T-helper 1 cell treated with Interleukin-12 subunit alpha and Interleukin-12 subunit beta and Interleukin-4 antibody, amounts not matched to agents 30 ng/mL and 1 ng/mL, for 36 hours (primary cell): ENCODE data around the gene RAPGEF5. TPM values are rescaled to one million over a fixed set of nuclear protein-coding genes. Genes with fewer than 3 reads are reported as not detected.

Experiments used
- intact Hi-C: fragments of 100-400 bp; cut with micrococcal nuclease; formaldehyde crosslinking; loops from one replicate; pipeline ENCODE4 v1.15.1; 2024
- total RNA-seq: library from RNA; stranded (reverse); gene quantifications from 2 replicates; pipeline ENCODE4 v1.2.3, GENCODE V29; 2022

The RAPGEF5 gene
- total RNA-seq, 1 donor from 2014 or later: 0.17 TPM

DNA sequence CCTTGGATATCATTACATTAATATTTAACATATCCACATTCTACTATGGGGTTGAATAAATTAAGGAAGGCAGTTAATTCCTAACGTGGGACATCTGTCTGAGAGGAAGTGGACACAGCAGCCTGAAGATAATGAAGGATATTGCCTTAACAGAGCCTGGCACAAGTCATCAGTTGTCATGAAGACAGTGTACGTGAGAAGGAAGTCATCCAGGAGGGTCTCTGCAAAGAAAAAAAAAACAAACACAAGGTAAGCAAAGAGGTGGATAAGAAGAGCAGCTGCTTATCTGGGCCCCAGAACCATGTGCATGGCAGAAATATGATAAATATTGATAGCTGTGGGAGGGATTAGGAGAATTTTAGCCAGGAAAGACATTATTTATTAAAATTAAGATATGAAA is 190.0 kb downstream of the RAPGEF5 start:
- intact Hi-C loops: no loop called here

DNA sequence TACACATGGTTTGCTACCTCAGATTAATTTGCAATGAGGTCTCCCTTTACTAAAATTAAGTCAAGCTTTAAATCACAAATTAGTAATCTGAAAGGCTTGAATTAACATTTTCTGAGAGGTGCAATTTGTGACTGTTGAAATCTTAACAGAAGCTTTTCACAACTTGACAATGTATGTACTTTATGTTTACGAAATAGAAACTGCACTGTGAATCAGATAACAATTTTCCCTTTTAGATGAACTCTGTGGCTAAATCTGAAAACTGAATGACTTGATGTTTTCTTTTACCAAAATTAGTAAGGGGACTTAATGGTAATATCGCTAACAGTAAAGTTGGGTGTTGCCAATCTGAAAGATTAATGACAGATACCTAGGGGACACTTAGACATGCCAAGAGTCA is 197.6 kb downstream of the RAPGEF5 start:
- intact Hi-C loops: no loop called here

DNA sequence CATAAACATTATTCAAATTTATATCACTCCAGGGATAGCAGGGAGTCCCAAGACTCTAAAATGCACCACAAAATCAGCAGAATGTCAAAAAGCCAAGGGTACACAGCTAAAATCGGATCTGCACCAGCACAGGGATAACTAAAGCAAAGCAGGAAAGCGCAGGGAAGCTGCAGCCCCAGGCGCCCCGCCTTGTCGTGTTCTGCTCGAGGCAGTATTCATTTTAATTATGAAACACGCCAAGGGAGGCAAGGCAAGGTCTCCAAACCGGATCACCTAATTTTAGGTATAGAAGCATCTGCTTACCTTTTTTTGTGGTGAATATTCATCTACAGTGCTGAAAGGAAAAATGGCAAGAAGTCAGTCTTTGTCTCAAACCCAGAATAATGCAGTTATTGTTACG is 199.4 kb downstream of the RAPGEF5 start:
- intact Hi-C loops: no loop called here

DNA sequence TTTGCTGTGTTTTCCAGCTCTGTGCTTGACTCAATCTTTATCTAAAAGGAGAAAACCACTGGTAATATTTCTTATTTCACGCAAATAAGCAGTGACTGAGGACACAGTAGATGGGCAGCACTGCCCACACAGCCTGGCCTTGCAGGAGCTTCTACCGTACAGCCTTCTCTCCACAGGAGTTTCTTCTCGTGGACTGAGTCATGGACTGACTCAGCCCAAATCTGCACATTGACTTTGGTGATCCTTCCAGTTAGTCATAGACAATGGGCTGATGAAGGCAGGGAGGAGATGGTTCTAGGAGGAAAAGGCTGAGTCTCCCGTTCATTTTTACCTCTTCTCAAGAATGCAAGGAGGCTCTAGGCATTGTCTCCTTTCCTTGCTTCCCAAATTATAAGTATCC is 200.7 kb downstream of the RAPGEF5 start:
- intact Hi-C loops: no loop called here

DNA sequence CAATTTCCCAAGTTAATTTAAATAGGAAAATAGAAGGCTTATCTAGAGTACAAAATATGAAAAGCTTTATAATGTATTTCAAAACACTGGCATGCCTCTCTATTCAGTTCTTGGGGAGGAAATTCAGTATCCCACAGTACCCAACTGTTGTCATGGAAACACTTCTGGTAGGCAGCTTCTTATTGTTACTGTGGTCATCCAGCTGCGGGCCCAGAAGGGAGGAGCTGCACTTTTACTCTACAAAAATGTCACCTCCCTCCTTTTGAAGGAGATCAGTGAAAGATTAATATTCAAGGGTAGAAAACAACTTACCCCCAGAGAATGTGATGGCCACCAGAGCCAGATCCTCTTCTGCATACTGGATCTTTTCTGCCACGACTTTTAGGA is 202.8 kb downstream of the RAPGEF5 start:
- intact Hi-C loops: no loop called here

DNA sequence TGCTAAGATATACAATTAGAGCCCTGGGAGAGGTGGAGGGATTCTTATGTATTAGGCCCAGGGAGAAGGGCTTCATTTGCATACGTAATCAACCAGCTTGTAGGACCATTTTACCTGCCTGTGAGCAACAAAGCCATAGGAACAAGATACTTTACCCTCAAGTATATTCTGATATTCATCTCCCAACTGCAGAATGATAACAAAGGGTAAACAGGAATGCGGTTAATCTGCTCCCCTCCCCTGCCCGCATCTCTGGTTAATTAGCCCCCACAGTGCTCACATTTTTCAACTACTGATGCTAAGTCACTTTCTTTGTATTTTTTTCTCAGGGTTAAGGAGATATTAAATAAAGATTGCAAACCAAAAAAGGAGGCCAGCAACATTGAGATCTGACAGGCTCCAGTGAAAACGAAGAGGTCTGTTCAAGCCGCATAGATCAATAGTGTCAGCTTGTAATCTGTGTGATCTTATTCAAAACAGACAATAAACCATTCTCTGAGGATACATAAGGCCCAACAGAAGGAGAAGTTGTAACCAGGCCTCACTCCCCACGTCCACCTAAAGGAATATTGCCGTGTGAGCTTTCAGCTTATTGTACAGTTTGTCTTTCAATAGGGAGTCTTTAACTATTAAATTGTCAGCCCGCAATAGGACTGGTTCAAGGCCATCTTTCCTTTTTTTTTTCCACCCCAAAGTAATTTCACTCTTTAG is 203.4 kb downstream of the RAPGEF5 start:
- intact Hi-C loops: no loop called here

DNA sequence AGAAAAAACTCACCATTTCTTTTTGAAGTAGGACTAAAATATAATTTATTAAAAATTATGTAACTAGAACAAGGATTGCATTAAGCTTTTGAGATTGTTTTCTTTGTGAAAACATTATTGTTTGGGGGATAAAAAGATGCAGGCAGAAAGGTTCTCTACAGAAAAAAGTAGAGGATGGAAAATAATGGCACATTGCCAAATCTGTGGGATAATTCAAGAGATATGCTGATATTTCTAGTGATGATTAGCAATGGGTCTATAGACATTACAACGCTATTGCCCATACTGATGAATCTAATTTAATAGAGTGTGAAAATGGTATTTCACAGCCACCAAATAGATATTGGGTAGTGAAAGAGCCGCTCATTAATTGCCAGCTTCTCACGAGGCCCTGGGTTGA is 204.3 kb downstream of the RAPGEF5 start:
- intact Hi-C loops: no loop called here

DNA sequence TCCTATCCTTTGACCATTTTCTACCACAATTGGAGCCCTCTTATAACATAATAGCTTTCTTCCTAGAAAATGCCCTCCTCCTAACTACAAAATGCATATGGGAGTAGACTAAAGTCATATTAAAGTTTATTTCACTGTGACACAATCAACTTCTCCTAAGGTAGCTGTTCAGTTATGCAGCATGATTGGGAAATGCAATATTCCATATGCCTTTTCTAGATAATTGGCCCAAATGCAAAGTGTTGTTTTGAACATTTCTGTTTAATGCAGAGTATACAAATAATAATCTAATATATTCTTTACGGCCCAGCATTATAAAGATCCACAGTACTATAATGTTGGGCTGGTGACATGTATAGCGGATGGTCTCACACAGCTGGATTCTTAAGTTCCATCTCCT is 205.1 kb downstream of the RAPGEF5 start:
- intact Hi-C loops: no loop called here

DNA sequence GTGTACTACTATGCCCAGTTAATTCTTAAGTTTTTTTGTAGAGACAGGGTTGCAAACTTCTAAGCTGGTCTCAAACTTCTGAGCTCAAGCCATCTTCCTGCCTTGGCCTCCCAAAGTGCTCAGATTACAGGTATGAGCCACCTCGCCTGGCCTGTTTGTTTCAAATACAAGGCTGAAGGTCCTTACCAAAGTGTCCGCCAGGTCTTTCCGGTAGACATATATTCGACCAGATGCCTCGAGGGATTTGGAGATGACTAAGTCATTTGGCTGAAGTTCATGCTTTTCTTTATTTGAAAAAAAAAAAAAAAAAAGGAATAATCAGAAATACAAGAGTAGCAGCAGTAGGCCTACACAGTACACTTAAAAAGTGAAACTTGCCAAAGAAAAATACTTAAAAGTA is 206.7 kb downstream of the RAPGEF5 start:
- intact Hi-C loops: no loop called here

DNA sequence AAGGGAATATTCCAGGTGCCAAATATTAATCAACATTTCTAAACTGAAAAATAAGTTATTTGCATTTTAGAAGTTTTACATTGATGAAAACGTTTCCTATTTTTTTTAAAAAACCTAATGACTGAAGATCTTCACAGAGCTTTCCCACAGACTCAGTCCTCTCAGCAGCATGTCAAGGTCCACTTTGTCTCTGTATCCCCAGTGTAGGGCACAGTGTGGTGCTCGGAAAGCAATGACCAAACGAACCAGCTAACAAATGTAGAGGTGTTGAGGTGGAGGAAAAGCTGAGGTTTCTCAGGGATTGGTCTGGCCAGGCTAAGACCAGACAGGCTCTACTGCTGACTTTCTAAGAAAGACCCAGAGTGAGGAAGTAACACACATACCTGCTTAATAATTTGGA is 209.1 kb downstream of the RAPGEF5 start:
- intact Hi-C loops: no loop called here

DNA sequence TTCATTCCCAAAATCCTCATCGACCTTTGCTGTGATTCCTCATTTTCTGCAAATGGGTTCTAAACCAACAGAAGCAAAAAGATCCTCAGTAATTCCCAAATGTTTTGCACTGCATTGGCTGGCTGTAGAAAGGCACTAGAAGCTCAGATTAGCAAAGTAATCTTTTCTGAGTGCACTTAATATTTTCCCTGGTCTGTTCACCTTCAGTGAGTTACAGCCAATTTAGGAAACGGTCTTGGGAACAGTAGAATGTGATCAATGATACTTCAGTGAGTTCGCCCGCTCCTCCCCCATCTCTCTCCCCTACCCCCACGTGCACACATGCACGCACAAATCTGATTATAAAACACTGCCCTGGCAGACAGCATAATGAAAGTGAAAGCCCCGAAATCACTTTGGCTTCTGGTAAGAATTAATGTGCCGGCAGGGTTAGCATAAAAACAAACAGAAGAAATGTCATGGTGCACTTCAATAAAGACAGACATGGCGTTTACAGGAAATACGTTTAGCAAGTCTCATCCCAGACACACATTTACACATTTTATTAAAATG is 209.9 kb downstream of the RAPGEF5 start:
- intact Hi-C loops: no loop called here

DNA sequence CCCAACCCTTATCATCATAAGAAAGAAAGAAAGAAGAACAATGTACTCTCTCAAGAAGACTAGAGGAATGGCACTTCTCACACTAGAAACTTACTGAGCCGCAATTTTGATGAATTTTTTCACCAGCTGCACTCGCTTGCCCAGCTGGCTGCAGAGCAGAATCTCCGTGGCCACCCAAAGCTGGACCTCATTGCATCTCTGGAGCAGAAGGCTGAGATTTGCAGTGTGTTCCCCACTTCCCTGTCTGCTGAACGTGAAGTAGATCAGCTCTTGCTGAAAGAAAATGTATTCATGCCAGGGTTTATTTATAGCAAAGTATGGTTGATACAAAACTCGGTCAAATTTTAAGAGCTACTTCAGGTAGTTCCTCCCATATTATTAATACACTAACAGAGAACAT is 212.0 kb downstream of the RAPGEF5 start:
- intact Hi-C loops: no loop called here

DNA sequence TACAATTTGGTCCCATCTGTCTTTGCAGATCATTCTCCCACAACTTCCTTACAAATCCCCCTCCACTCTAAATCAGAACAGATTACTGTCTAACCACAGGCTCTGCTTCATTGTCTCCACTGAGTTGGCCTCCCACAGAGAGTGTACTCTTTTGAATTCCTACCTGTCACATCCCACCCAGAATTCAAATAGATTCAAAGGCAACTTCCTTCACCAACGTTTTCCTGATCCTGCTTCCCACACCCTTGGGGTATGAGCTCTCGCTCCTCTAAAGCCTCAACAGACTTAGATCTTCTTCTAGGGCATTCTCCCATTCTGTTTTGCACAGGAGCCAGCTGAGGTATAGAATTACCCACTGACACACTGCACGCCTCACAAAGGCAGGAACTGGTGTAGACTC is 213.5 kb downstream of the RAPGEF5 start:
- intact Hi-C loops: no loop called here

DNA sequence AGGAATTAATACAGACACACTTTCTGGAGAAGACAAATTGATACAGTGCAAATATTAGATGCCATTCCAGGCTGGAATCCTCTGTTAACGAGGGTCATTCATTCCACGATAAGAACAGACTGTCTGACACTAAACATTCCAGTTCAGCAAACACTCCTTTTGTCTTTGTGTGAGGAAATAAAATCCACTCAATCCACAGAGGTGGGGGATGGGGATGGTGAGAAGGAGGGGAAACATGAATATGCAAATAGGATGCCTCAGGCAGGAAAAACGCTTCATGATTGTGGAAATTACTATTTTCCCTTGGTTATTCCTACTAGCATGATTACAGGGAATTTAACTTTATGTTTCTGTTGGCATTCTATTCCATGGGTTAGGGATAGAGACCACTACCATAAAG is 214.4 kb downstream of the RAPGEF5 start:
- intact Hi-C loops: no loop called here

DNA sequence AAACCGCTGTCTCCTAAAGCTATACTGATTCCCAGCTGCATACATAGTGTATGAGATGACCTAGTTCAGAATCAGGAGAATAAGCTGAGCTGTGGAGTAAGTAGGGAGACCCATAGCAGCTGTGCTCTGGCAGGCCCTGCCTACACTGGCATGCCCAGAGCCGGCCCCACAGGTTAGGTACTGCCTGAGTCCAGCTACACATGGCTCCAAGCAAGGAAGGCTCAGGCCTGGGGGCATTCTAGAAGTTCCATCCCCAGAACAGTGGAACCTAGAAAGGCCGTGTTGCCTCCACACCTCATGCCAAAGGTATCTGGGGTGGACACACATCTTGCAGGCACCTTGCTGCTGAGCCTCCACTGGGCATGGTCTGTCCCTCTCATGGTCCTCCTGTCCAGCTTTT is 215.6 kb downstream of the RAPGEF5 start:
- intact Hi-C loops: no loop called here

DNA sequence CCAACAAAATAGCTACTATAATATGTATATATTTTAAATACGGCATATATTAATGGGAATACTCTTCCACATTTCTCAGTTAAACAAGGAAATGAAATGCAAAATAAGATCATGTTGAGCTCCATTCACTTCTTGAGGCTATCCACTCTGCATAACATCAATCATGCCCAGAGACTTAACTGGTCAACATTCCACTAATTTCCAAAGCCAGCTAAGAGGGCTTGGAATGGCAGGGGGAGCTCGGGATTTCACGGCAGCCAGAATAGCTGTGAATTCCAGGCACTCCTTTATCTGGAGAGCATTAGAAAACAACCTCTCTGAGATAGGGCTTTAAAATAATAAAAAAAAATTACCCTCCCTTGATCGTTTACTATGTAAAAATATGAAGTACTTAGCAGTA is 216.4 kb downstream of the RAPGEF5 start:
- intact Hi-C loops: no loop called here

DNA sequence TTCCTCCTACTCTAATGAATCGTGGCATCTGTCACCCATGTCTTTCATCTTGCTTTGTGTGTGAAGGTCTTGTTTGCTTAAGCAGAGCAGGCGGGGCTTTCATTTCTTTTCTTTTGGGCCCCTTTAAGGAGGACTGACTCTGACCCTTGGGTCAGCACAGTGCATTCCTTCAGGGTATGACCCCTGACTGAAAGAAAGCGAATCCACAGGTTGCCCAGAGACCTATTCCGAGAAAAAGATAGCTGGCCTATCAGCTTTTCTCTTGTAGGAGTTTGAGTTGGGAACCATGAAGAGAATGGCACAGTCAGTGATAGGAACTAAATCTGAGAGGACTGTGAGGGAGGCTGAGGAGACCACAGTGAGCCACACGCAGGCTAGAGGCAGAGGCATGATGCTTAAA is 218.1 kb downstream of the RAPGEF5 start:
- intact Hi-C loops: no loop called here

DNA sequence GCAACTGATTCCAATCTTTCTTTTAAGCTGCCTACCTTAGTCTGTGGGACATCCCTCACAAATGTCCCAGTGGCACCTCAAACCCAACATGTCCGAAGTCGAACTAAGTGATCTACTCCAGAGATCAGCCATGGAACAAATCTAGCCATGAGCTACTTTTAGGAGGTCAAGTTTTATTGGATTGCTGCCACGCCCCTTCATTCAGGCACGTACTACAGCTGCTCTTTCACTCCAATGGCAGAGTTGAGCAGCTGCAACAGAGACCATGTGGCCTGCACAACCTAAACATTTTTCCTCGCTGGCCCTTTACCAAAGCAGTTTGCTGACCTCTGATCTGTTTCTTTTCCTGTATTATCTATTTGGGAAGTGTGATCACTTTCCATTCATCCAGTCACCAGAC is 218.8 kb downstream of the RAPGEF5 start:
- intact Hi-C loops: no loop called here

DNA sequence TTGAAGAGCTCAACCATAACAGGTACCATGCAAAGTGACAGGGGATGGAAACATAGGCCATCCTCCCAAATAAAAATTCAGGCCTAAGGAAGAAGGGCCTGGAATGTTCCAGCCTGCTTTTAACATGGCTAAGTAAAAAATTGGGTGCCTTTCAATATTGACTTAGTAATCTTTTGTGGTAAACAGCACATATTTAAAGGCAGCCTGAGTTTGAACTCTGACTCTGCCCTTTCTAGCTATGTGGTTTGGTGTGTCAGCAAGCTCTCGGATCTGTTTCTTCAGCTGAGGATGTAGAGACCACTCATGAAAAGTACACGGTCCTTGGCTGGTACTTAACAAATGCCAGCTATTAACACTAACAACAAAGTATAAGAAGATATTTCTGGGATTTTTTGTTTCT is 219.5 kb downstream of the RAPGEF5 start:
- intact Hi-C loops: no loop called here

DNA sequence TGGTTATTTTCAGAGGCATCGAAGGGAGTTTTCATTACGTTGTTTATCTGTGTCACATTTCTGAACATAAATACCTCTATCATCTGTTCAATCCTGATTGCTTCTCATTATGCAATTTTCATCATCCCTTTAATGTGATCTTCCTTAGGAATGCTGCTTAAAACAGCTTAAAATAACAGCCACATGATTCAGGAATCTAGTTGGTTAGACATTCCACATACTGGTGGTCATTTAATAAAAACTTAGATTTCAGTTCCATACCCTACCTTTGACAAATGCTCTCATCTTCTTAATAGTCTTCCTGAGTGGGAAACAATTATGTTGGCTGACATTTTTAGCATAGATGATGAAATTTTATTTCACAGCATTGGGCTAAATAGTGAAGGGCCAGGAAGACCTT is 219.9 kb downstream of the RAPGEF5 start:
- intact Hi-C loops: no loop called here

DNA sequence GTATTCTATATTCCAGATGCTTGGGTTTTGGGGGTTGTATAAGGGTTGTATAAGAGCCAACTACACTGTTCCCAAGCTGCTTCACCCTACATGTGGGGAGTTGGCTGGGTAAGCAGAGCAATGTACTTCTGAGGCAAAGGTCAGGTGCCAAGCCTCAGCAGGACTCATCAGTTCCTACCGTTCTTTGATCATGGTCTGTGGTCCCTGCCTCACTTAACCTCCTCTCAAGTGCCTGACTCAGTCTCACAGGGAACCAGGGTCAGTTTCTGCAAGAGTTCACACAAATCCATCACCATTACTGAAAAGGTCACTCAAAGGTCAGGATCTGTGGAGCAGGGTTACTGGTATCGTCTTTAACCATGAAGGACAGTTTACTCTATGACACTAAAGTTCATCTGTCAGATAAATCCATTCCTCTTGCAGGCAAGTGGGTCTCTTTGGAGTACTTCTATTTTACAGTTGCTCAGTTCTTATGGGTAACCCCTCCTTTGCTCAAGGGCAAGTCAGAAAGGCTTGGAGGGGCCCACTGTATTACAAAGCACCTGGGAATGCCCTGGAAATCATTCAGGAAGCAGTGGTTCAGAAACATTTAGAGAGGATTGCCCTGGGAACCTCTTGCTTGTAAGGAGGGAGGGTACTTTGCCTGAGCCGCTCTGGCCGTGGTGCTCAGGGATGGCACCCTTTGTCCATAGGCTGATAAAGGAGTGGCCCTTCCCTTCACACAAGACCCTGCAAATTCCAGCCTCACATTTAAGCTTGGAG is 227.0 kb downstream of the RAPGEF5 start:
- intact Hi-C loops: no loop called here

DNA sequence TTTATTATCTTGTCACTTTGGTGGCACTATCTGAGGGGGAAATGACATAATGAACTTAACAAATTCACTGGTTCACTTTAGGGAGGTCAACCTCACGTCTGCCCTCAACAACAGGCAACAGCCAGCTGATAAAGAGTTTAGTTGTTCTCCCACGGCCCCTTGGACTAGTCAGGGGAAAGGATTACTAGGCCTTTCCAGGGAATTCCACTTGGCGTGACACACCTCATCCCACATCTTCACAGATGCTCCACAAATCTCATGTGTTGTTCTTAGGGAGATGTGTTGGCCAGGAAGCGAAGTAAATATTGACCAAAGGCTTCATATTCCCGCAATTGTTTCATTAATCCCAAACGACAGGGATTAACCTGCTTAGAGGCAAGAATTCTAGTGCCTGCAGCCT is 227.8 kb downstream of the RAPGEF5 start:
- intact Hi-C loops: no loop called here

DNA sequence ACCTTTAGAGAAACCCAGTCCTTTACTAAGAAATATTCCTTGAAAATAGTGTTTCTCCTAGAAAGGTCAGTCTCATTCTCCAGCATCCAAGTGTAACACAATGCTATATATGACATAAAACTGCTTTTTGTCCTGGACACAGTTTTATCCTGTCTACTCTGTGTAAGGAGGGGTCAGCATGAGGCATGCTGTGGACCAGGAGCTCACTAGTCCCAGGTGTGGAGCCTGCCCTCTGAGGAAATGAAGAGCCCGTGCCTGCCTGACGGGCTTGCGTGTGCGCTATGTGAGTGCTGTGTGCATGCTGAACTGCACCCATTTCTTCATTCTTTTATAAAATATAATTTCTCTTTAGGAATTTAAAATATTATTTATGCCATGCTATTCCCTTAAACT is 228.4 kb downstream of the RAPGEF5 start:
- intact Hi-C loops: no loop called here
